Endothelial cell of umbilical vein (primary cell): ENCODE measurements around the gene ERG. TPM values are rescaled to one million over a fixed set of nuclear protein-coding genes. Genes with fewer than 3 reads are reported as not detected.

ENCODE experiments used
- BruUV-seq: library from RNA; stranded (reverse); fragments of 400-500 nt; replicated peaks from 2 replicates; lab custom pipeline; 2021; lab: Mats Ljungman, UMichigan
- CTCF ChIA-PET: fragments of 300-600, 350-600 bp; sonication (Branson Sonifier 250); formaldehyde crosslinking; loops from one replicate; lab custom pipeline; 2021; ENCODE audit warnings: antibody characterized with exemption, inconsistent platforms; lab: Charles Lee
- POLR2A ChIA-PET: fragments of 300-600, 350-600 bp; sonication (Branson Sonifier 250); formaldehyde crosslinking; loops from one replicate; lab custom pipeline; 2021; ENCODE audit warnings: antibody characterized with exemption, inconsistent platforms; lab: Charles Lee
- DNase-seq: peaks from one replicate; pipeline ENCODE4 v3.0.0-alpha.2; 2011; ENCODE audit warnings: low read depth, low spot score
- FAIRE-seq: peaks from 2 replicates; lab custom pipeline; 2011; peaks lifted over from hg19 to GRCh38; lab: Jason Lieb, UNC
- H2AFZ ChIP-seq: 2 replicates; pipeline ENCODE4 v1.6.0; 2012; ENCODE audit warnings: low read depth, low read length, control low read depth, inconsistent platforms
- H3K27ac ChIP-seq: 2 replicates; pipeline ENCODE4 v1.5.1; 2011; ENCODE audit warnings: low read depth, mild to moderate bottlenecking, control low read depth, low read length, moderate library complexity; ENCODE audit not compliant: insufficient read depth
- H3K27me3 ChIP-seq, 2 experiments: 2 replicates each; pipeline versions ENCODE4 v1.6.0 to v1.6.1; 2011; ENCODE audit warnings: low read length in 2 of 2, mixed read lengths in 1 of 2; ENCODE audit not compliant: control insufficient read depth in 2 of 2, insufficient read depth in 2 of 2
- H3K36me3 ChIP-seq, 2 experiments: 2 replicates in 1 of 2; 3 replicates in 1 of 2; pipeline ENCODE4 v1.5.1; 2011; ENCODE audit warnings: low read length in 2 of 2, mild to moderate bottlenecking in 1 of 2, moderate library complexity in 1 of 2; ENCODE audit not compliant: control insufficient read depth in 2 of 2, insufficient read depth in 2 of 2; ENCODE audit errors: extremely low read depth in 1 of 2
- H3K4me1 ChIP-seq: 3 replicates; pipeline ENCODE4 v1.5.1; 2011; ENCODE audit warnings: mild to moderate bottlenecking, low read length; ENCODE audit not compliant: control insufficient read depth, insufficient read depth; ENCODE audit errors: extremely low read depth
- H3K4me2 ChIP-seq: 2 replicates; pipeline ENCODE4 v1.6.1; 2011; ENCODE audit warnings: low read length, control low read depth, mixed read lengths; ENCODE audit not compliant: insufficient read depth
- H3K4me3 ChIP-seq, 3 experiments: fragments of 200-600 bp in 1 of 3; sonication (generic), shearing (Covaris generic) in 1 of 3; replicated peaks in 1 of 3; 2 replicates each; pipeline ENCODE4 v1.5.1; 2011 to 2016; ENCODE audit warnings: control low read depth in 3 of 3, low read length in 3 of 3, mild to moderate bottlenecking in 2 of 3, inconsistent platforms in 1 of 3, low read depth in 1 of 3, moderate library complexity in 1 of 3; ENCODE audit not compliant: insufficient read depth in 1 of 3
- H3K79me2 ChIP-seq: 2 replicates; pipeline ENCODE4 v1.6.0; 2012; ENCODE audit warnings: low read length, inconsistent platforms; ENCODE audit not compliant: control insufficient read depth, insufficient read depth
- H3K9ac ChIP-seq: replicated peaks from 2 replicates; pipeline ENCODE3; 2011; ENCODE audit warnings: low read length, control low read depth; ENCODE audit not compliant: insufficient read depth; ENCODE audit errors: extremely low read depth
- H3K9me1 ChIP-seq: replicated peaks from 3 replicates; pipeline ENCODE4 v1.6.0; 2011; ENCODE audit warnings: mild to moderate bottlenecking, low read length; ENCODE audit not compliant: control insufficient read depth, insufficient read depth; ENCODE audit errors: extremely low read depth
- H3K9me3 ChIP-seq: replicated peaks from 2 replicates; pipeline ENCODE4 v1.5.1; 2012; ENCODE audit warnings: low read length, inconsistent platforms; ENCODE audit not compliant: control insufficient read depth, insufficient read depth
- H4K20me1 ChIP-seq: replicated peaks from 2 replicates; pipeline ENCODE3; 2011; ENCODE audit warnings: mild to moderate bottlenecking, low read length; ENCODE audit not compliant: control insufficient read depth, insufficient read depth; ENCODE audit errors: extremely low read depth
- CTCF ChIP-seq, 2 donors: IDR thresholded peaks; 1 replicate in 1 of 2; 2 replicates in 1 of 2; pipeline ENCODE4 v1.5.1; 2011; ENCODE audit warnings: low read length in 2 of 2, mild to moderate bottlenecking in 2 of 2, moderate library complexity in 2 of 2, control low read depth in 1 of 2, inconsistent platforms in 1 of 2, low read depth in 1 of 2; ENCODE audit not compliant: insufficient read depth in 1 of 2; ENCODE audit errors: extremely low read depth in 1 of 2
- EZH2 ChIP-seq: IDR thresholded peaks from 2 replicates; pipeline ENCODE4 v1.6.1; 2012; ENCODE audit warnings: borderline replicate concordance, low read depth, mild to moderate bottlenecking, moderate library complexity, low read length, inconsistent platforms; ENCODE audit not compliant: severe bottlenecking
- FOS ChIP-seq: IDR thresholded peaks from 2 replicates; pipeline ENCODE4 v1.6.1; 2011; ENCODE audit warnings: mild to moderate bottlenecking, low read length, moderate library complexity, borderline replicate concordance; ENCODE audit not compliant: insufficient read depth
- GATA2 ChIP-seq: IDR thresholded peaks from 2 replicates; pipeline ENCODE4 v1.7.0; 2011; ENCODE audit warnings: low read depth, mild to moderate bottlenecking, moderate library complexity, mixed read lengths, low read length; ENCODE audit not compliant: insufficient read length, insufficient read depth
- JUN ChIP-seq: IDR thresholded peaks from 2 replicates; pipeline ENCODE4 v1.6.1; 2011; ENCODE audit warnings: borderline replicate concordance, low read depth; ENCODE audit not compliant: insufficient read length, insufficient read depth
- MAX ChIP-seq: IDR thresholded peaks from 2 replicates; pipeline ENCODE4 v1.6.1; 2011; ENCODE audit not compliant: insufficient read depth, insufficient read length
- MYC ChIP-seq: IDR thresholded peaks from one replicate; pipeline ENCODE4 v1.6.1; 2011; ENCODE audit warnings: mild to moderate bottlenecking, low read depth, low read length
- POLR2A ChIP-seq: IDR thresholded peaks from 2 replicates; pipeline ENCODE4 v1.6.1; 2012; ENCODE audit warnings: low read depth, mild to moderate bottlenecking, control low read depth, low read length
- POLR2AphosphoS5 ChIP-seq: IDR thresholded peaks from 2 replicates; pipeline ENCODE4 v1.6.1; 2012; ENCODE audit warnings: low read depth, mild to moderate bottlenecking, control low read depth, low read length, moderate library complexity; ENCODE audit not compliant: insufficient read depth
- dilution Hi-C: fragments of 300-500 bp; cut with MboI; formaldehyde crosslinking; loops from one replicate; pipeline ENCODE4 v1.15.0; 2019; ENCODE audit warnings: low sequenced_read_pairs; ENCODE audit not compliant: extremely low pct_ligation_motif_present
- intact Hi-C: fragments of 100-400 bp; cut with micrococcal nuclease; formaldehyde crosslinking; loops from one replicate; pipeline ENCODE4 v1.10.0; 2022
- polyA plus RNA-seq, 4 experiments: library from polyadenylated mRNA; depleted of rRNA in 3 of 4; stranded (reverse) in 3 of 4; unstranded in 1 of 4; fragments of >200 nt; gene quantifications; 2 replicates each; pipeline versions ENCODE4 v1.2.1 to v1.2.3, GENCODE V29; 2011 to 2012; ENCODE audit warnings: missing spikeins in 1 of 4
- total RNA-seq: library from RNA; stranded (reverse); gene quantifications from 2 replicates; pipeline ENCODE4 v1.2.3, GENCODE V29; 2021

Gene ERG
- total and polyA plus RNA-seq, 2 donors (not counting 3 experiments of a cell fraction or from before 2014, with no cell fraction given): 173 to 210 TPM

- Histone ChIP-seq H3K9me1 (no peaks in the 10 kb centered on the region), H3K36me3 (peaks cover 41 to 45% of the 10 kb centered on the region in 2 experiments), H3K9me3 (no peaks in the 10 kb centered on the region), H3K4me2 (no peak overlapping the region), H2AFZ (no peak overlapping the region), H3K27ac (no peak overlapping the region), H3K4me1 (peaks cover 14% of the 10 kb centered on the region), H3K79me2 (peaks cover 25% of the 10 kb centered on the region), H3K27me3 (no peaks in the 10 kb centered on the region), H4K20me1 (no peaks in the 10 kb centered on the region), H3K4me3 (no peak overlapping the region), H3K9ac (no peak overlapping the region)
- no peak for FAIRE-seq
- TF ChIP-seq CTCF (IDR thresholded peaks at IDR 0.05; ENCODE audit: extremely low read depth in 1 of 2, insufficient read depth in 1 of 2, low read depth in 1 of 2, low read length in 2 of 2) (no peak), POLR2A (no peak), JUN (no peak), MAX (no peak), POLR2AphosphoS5 (no peak), FOS (no peak), MYC (no peak), GATA2 (no peak), EZH2 (no peak)
- dilution Hi-C loops: no loop called here
- intact Hi-C loops: no loop called here
- CTCF ChIA-PET: no interaction called here
- no peak for DNase-seq
- no TSS peak for BruUV-seq
- POLR2A ChIA-PET: no interaction called here
These were observed 102.0 kb downstream of the ERG start for GRCh38 chr21:38396325-38396724.
